NCI-H128 (cell line): ENCODE results near the gene ZNF345.

Experiments used
- DNase-seq: peaks from one replicate; lab custom pipeline; 2025; ENCODE audit not compliant: unreplicated experiment; lab: John Stamatoyannopoulos, UW

ZNF345 gene

DNA sequence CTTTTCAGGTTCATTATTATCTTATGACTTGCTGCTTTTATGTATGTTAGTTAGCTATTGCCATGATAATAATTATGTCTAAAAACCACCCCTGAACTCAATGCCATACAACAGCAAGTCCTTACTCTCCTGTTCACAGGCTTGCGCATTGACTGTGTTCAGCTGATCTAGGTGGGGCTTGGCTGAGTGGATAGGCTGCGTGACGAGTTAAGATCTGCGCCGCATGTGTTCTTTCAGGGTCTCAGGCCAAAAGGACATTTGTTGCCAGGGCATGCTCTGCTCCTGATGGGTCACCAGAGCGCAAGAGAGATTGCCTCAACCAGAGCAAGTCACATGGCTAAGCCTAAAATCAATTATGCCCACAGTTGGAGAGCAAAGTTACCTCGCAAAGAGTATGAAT is 66.3 kb downstream of the ZNF345 start:
- no peak for DNase-seq

DNA sequence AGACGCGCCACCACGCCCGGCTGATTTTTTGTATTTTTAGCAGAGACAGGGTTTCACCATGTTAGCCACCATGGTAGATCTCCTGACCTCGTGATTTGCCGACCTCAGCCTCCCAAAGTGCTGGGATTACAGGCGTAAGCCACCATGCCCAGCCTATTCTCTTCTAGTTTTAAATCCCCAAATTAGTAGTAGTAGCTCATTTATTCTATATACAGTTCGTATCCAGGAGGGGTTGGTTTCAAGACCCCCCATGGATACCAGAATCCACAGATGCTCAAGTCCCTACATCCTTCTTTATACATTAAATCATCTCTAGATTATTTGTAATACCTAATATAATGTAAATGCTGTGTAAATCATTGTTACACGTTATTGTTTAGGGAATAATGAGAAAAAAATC is 67.4 kb downstream of the ZNF345 start:
- no peak for DNase-seq
